ENCODE results near the gene ARHGEF19. TPM values are rescaled to one million over a fixed set of nuclear protein-coding genes. Genes with fewer than 3 reads are reported as not detected.

ARHGEF19 gene
- total and polyA plus RNA-seq, 2 of the 13 experiments (the other 11 are each of a cell fraction or from before 2014, with no cell fraction given): 1.7 to 1.8 TPM

GRCh38 chr1:16236511-16237342 lies 24.3 kb upstream of the ARHGEF19 start, which contains the start of gene CPLANE2 (continued):
- TF ChIP-seq ZNF543 (CRISPR knock-in tag; IDR thresholded peaks at IDR 0.05) (no peak), MBD4 (IDR thresholded peaks at IDR 0.05; ENCODE audit: borderline replicate concordance, low read length) (no peak), ATAD3A (CRISPR knock-in tag; IDR thresholded peaks at IDR 0.05) (no peak), PHF8 (CRISPR knock-in tag; IDR thresholded peaks at IDR 0.05) (peak; percentile 60), HDAC1 (CRISPR knock-in tag; IDR thresholded peaks at IDR 0.05) (no peak; the same call in 1 of the 2 replicates), ZNF775 (CRISPR knock-in tag; IDR thresholded peaks at IDR 0.05; ENCODE audit: borderline replicate concordance) (no peak), MAX (IDR thresholded peaks at IDR 0.05) (peak; percentile 84), TBX2 (CRISPR knock-in tag; IDR thresholded peaks at IDR 0.05; ENCODE audit: borderline replicate concordance) (peak; percentile 51), MEIS2 (CRISPR knock-in tag; IDR thresholded peaks at IDR 0.05) (0 out of 2 replicates have a peak, but pooled peaks have one; percentile 52), ZNF431 (CRISPR knock-in tag; IDR thresholded peaks at IDR 0.05; ENCODE audit: borderline replicate concordance, low read depth) (no peak), ZNF713 (CRISPR knock-in tag; IDR thresholded peaks at IDR 0.05) (no peak), E2F2 (CRISPR knock-in tag; IDR thresholded peaks at IDR 0.05; ENCODE audit: borderline replicate concordance) (0 out of 2 replicates have a peak, but pooled peaks have one; percentile 67), HNRNPL (IDR thresholded peaks at IDR 0.05; ENCODE audit: low read depth, low read length) (peak; percentile 86), ZMYM4 (CRISPR knock-in tag; IDR thresholded peaks at IDR 0.05) (peak; percentile 19; the same call in 1 of the 2 replicates), ZNF597 (CRISPR knock-in tag; IDR thresholded peaks at IDR 0.05) (no peak), FOXK2 (IDR thresholded peaks at IDR 0.05) (no peak), THAP9 (CRISPR knock-in tag; IDR thresholded peaks at IDR 0.05; ENCODE audit: borderline replicate concordance) (no peak), EP300 (IDR thresholded peaks at IDR 0.05; ENCODE audit: low read depth in 2 of 2, low read length in 2 of 2) (no peak), EP300 (CRISPR knock-in tag; IDR thresholded peaks at IDR 0.05; ENCODE audit: borderline replicate concordance) (no peak), DRAP1 (CRISPR knock-in tag; IDR thresholded peaks at IDR 0.05) (no peak), BRF2 (CRISPR knock-in tag; IDR thresholded peaks at IDR 0.05) (no peak)

Measured in HepG2 (cell line).